Measurements from ENCODE around the gene MAIP1. TPM values are rescaled to one million over a fixed set of nuclear protein-coding genes. Genes with fewer than 3 reads are reported as not detected.

Gene MAIP1
- total RNA-seq, 1 donor, result 29.8 TPM

DNA sequence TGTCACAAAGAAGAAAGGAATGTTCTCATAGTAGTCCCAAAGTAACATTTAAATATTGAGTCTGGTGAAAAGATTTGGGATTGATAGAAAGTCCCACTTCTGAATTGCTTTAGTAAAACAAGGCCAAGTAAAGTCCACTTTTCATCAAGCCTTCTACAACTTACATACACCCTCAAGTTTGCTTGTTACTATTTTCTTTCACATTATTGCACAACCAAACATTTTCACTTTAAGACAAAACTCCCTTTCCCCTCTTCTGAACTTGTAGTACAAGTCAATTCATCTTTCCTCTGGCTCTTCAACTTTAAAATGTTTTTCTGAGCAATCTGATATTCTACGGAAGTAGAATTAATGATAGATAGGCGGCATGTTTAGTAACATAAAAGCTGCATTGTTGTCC lies 11.0 kb downstream of the MAIP1 start:
- no peak overlapping the region for H3K4me3 ChIP-seq (ENCODE audit: low read depth, low read length)
- no peak for DNase-seq (ENCODE audit: low read depth)
- TF ChIP-seq, protein P1, sequence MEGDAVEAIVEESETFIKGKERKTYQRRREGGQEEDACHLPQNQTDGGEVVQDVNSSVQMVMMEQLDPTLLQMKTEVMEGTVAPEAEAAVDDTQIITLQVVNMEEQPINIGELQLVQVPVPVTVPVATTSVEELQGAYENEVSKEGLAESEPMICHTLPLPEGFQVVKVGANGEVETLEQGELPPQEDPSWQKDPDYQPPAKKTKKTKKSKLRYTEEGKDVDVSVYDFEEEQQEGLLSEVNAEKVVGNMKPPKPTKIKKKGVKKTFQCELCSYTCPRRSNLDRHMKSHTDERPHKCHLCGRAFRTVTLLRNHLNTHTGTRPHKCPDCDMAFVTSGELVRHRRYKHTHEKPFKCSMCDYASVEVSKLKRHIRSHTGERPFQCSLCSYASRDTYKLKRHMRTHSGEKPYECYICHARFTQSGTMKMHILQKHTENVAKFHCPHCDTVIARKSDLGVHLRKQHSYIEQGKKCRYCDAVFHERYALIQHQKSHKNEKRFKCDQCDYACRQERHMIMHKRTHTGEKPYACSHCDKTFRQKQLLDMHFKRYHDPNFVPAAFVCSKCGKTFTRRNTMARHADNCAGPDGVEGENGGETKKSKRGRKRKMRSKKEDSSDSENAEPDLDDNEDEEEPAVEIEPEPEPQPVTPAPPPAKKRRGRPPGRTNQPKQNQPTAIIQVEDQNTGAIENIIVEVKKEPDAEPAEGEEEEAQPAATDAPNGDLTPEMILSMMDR (IDR thresholded peaks at IDR 0.05; ENCODE audit: insufficient read depth, low read depth, low read length), result no peak

DNA sequence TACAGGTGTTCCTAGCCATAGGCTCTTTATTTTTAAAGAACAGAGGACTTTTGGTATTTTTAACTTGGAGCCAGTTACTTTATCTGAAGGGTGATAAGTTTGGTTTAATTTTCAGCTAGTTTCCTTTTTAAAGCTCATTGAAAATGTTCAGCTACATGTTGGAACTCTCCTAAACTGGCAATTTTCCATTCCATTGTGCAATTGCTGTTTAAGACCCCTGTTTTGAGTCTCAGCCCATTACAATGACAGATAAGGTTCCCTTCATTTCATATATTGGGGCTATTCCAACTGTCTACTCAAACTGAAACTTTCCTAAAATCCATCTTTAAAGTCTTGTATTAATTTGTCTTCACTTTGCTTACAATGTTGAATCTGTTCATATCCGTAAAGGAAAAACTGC lies 11.6 kb downstream of the MAIP1 start:
- TF ChIP-seq, protein P1 (IDR thresholded peaks at IDR 0.05; ENCODE audit: insufficient read depth, low read depth, low read length), result no peak
- DNase-seq (ENCODE audit: low read depth), result no peak
- H3K4me3 ChIP-seq (ENCODE audit: low read depth, low read length), result no peak overlapping the region

DNA sequence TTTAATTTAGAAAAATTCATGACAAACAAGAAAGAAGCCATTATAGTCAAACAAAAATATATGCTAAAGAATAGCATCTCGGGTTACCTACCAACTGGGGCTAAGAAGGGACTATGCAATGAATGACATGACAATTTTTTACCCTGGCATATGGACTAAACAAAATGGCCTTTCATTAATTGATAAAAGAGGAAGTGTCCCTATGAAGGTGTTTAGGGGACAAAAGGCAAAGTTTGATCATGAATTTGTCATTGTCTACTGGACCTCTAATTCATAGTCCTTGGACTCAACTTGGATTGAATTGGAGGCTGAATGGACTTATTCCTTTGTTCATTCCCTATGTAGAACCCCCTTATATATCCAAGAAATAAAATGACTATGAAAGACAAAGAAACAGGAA lies 12.7 kb downstream of the MAIP1 start:
- no peak for DNase-seq (ENCODE audit: low read depth)
- H3K4me3 ChIP-seq (ENCODE audit: low read depth, low read length), result no peak overlapping the region
- TF ChIP-seq, protein P1 (IDR thresholded peaks at IDR 0.05; ENCODE audit: insufficient read depth, low read depth, low read length), result no peak

DNA sequence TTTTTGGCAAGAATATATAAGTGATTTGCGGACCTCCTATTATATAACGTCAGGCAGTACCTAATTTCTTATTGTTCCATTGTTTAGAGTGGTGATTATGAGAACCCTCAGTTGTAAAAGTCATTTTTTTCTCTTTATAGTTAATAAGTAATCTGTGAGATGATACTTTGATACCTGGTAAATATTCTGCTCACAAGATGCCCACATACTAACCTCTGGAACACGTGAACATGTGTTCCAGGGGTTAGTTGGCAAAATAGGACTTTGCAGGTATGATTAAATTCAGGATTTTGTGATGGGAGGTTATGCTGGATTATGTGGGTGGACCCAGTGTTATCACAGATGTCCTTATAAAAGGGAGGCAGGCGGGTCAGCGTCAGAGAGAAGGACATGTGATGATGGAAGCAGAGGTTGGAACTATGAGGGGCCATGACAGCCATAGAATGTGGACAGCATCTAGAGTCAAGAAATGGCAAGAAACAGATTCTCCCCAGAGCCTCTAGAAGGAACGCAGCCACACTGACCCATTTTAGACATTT lies 16.8 kb downstream of the MAIP1 start:
- TF ChIP-seq, protein P1 (IDR thresholded peaks at IDR 0.05; ENCODE audit: insufficient read depth, low read depth, low read length), result no peak
- H3K4me3 ChIP-seq (ENCODE audit: low read depth, low read length), result no peak overlapping the region
- DNase-seq (ENCODE audit: low read depth), result no peak

DNA sequence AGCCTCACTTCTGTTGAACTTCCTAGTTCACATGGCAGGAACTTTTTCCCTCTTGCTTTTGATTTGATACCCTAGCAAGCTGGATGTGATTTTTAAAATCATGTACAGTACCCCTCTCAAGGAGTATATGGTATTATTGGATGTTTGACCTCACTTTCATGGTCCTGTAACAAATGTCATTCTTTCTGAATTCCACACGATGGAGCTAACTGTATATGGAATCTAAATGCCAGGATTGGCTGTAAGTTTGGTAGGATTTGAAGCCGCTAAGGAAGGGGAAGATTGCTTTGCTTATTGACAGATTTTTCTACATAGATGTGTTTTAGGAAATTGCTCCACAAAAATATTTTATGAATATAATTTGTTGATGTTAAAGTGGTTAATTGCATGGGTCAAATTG lies 18.3 kb downstream of the MAIP1 start:
- peak; percentile 62 for DNase-seq (ENCODE audit: low read depth)
- no peak overlapping the region for H3K4me3 ChIP-seq (ENCODE audit: low read depth, low read length)
- TF ChIP-seq, protein P1 (IDR thresholded peaks at IDR 0.05; ENCODE audit: insufficient read depth, low read depth, low read length), result peak; percentile 69

DNA sequence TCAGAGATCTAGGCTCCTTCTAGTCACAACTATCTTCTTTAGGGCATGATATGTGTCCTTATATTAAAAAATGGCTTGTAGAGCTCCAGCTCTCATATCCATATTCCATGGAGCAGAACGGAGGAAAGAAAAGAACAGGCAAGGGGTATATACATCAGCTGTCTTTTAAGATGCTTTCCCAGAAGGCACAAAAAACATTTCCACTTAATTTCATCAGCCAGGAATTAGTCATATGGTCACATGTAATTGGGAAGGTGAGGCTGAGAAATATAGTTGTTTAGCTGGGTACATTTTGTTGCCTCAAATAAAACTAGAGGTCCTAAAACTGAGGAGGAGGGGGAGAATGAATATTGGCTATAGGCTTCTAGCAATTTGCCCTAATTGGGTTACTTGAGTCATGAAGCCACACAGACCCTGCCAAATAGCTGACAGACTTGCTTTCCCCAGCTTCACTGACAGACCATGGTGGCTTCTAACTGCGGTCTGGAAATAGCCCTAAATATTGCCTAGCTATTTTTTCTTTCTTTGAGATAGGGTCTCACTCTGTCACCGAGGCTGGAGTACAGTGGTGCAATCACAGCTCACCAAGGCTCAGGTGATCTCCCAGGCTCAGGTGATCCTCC lies 20.0 kb downstream of the MAIP1 start:
- TF ChIP-seq, protein P1 (IDR thresholded peaks at IDR 0.05; ENCODE audit: insufficient read depth, low read depth, low read length), result no peak
- DNase-seq (ENCODE audit: low read depth), result peak; percentile 57
- H3K4me3 ChIP-seq (ENCODE audit: low read depth, low read length), result no peak overlapping the region

DNA sequence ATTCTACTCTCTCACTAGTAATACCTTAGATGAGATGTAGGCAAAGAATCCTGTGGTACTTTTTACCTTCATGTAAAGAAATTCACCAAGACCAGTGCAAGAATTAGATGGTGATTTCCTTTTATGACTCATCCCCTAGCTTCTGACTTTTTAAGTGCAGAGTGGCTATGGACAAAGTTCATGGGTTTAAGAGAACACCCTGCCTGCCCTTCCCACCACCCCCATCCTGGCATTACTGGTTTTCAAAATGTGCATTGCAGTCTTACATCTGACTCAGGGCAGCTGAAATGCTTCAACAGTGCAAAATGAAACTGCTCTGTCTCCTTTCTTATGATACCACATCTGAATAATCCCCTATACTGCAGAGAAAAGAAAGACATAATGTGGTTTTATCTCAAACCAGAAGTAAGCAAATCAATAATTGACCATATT lies 22.6 kb downstream of the MAIP1 start:
- no peak overlapping the region for H3K4me3 ChIP-seq (ENCODE audit: low read depth, low read length)
- peak; percentile 83 for DNase-seq (ENCODE audit: low read depth)
- TF ChIP-seq, protein P1 (IDR thresholded peaks at IDR 0.05; ENCODE audit: insufficient read depth, low read depth, low read length), result no peak
